ENCODE measurements around the gene GRHPR.

GRHPR gene

DNA sequence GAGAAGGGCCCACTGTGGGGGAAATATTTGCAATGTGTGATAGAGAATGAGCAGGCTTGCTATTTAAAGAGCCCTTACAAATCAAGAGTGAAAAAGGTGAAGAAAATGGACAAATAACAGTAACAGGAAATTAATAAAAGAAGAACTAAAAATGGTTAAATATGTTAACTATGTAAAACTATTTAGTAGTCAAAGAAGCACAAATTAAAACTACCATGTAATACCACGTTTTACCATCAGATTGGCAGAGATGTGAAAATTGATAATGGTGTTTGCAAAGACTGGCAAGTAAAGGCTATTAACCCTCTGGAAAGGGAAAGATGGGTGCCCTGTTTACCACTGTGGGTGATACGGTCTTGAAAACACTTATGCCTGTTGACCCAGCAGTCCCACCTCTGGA, 23.2 kb upstream of the GRHPR start:
- no peak for DNase-seq

DNA sequence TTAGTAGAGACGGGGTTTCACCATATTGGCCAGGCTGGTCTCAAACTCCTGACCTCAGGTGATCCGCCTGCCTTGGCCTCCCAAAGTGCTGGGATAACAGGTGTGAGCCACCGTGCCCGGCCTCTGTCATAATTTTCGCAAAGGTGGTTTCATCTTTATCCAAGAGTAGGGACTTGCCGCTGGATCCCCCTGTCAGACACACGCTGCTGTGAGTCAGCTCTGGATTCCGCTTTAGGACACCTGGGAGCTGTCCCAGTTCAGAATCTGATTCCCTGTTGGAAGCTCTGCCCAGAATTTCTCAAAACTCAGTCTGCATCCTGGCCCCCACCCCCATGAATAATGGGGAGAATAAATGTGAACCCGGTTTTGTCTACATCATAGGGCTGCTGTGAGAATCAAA, 17.9 kb upstream of the GRHPR start:
- DNase-seq: no peak

DNA sequence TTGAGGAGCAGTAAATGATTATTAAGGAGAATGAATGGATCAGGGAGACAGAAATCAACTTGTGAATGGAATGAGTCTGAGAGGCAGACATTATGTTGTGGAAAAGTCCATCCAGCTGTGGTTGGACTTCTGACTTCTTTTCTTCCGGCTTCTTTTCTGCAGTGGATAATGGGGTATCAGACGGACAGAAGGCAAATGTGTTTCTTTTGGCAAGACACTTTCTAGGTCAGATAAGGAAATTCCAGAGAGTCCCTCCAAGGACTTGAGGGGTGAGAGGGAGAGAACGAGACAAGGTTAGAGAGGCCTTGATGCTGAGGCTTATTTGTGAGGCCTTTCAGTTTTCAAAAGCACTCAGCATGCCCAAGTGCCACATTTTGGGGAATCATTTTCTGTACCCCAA, 17.1 kb upstream of the GRHPR start:
- DNase-seq: no peak

DNA sequence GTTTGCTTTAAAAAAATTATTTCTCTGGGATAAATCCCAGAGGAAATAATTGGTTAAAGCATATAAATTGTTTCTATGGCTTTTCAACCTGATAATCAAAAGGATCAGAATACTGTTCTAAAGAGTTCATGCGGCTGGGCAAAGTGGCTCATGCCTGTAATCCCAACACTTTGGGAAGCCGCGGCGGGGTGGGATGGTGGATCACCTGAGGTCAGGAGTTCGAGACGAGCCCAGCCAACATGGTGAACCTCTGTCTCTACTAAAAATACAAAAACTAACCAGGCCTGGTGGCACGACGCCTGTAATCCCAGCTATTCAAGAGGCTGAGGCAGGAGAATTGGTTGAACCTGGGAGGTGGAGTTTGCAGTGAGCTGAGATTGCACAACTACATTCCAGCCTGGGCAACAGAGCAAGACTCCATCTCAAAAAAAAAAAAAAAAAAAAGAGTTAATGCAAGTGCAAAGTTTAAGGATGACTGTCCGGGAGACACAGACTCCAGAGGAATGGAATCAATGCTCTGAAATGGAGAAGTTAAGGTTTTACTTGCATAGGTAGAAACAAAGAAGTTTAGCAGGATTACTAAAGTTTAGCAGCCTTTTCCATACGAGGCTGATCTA, 16.6 kb upstream of the GRHPR start:
- no peak for DNase-seq

DNA sequence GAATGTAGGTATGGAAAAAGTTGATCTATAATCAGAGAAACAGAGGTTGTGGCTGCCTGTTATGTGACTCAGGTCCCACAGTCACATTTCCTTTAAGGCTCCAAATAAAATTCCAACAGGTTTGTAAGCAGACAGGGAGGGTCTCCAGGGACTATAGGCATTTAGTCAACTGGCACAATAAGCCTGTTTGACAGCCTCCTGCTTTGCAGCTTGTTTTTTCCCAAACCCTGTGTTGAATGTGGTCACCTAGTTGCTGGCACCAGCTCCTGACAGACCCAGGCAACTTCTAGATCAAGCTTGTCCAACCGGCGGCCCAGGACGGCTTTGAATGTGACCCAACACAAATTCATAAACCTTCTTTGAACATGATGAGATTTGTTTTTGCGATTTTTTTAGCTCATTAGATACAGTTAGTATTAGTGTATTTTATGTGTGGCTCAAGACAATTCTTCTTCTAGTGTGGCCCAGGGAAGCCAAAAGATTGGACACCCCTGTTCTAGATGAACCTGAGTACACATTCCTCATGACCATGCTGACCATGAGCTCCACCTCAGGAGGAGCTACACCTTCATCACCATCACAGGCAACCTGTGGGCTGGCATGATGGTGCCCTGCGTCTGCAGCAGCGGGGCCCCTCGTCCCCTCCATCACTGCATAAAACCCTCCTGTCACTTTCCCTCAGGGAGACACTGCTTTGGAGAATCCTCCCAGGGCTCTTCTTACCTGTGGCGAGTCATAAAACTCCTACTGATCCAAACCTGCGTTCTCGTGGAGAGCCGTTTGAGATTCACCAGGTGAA, 15.7 kb upstream of the GRHPR start:
- DNase-seq: no peak

DNA sequence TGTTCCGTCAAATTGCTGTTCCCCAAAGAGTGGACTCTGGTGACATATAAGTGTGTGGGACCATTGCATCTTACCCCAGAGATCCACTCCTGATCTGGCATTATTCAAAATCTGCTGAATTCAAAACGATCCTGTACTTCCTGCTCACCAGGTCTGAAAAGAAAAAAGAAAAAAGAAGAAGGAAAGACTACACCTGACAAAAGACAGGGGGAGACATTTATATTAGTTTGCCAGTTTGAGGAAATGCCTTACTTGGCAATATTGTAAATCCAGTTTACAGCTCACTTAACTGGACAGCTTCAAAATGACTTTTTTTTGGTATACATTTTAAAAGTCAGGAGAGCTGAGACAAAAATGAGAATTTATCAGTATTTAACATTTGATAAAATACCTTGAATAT, 15.0 kb upstream of the GRHPR start:
- DNase-seq: peak; percentile 16

DNA sequence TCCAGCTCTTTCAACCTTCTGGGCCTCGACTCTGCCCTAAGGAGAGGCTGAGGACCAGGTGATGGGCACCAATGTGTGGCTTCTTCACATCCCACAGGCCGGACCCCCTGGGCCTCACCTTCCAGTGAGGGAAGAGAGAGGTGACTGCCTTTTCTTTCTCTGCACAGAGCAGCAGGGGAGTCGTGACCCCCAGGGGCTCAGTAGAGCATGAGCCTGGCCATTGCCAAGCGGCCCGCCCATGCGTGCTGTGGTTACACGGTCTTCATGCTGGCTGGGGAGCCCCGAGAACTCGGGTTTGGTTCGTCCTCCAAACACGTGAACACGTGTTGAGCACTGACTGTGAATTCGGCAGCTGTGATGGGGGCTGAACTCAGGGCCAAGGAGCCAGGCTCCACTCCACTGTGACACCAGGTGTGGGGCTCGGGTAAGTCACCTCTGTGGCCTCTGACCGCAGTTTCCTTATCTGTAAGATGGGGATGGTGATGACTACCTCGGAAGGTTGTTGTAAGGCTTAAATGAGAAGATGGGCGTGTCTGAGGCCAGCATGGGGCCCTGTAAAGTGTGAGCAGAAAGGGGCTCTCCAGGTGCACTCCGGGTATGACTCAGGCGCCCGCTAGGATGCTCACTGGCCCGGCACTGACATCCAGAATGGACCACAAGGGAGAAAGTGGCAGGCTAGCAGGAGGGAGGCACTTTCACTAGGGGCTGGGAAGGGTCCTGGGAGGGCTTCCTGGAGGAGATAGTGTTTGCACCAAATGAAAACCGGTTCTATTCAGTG, 13.4 kb upstream of the GRHPR start:
- no peak for DNase-seq

DNA sequence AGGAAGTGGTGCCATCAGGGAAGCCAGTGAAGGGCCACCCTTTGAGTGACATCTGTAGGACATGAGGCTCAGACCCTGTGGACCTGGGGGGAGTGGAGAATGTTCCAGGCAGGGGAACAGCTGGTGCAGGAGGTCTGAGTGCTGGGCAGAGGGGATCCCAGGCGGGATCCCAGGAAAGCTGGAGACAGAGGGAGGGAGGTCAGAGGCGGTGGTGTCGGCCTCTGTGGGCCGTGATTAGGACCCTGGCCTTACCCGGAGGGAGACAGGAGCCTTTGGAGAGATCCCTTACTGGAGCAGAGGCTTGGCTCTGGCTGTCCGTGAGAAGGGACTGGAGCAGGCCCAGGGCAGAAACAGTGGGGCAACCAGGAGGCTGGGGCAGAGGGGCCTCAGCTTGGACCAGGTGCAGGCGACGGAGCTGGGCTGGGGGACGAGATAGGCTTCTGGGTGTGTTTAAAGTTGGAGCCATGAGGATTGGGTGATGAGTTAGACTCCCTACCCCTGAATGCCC, 12.1 kb upstream of the GRHPR start:
- DNase-seq: no peak

DNA sequence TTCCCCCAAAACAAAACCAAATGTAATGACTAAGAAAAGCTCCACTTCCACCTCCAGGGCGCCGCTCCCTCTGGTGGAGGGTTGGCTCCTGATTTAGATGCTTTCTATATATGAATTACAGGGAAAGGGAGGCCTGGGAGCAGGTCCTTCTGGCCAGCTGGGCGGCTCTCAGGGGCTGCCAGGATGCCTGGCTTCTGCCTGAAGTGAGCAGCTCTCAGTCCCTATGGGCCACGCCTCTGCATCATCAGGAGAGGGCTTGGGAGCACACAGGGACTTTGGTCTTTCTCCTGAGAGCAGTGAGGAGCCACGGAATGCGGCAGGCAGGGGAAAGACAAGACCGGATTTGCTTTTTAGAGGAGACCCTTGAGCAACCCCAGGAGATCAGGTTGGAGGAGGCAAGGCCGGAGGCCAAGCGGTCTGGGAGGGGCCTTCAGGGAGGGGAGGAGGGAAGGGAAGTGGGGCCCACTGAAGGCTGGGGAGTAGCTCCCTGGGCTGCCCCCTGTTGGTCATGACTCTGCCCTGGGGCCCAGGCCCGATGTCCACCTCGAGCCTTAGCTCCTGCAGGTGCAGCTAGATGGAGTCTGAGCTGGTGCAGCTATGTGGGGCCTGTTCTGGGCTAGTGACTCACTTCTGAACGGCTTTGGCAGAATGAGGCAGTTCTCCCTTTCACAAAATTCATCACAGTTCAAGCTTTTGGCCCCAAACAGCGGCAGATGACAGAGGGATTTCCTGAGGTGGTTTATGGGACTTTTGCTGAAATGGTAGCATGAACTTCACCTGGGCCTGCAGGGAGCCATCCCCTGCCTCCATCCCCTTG, 11.3 kb upstream of the GRHPR start:
- DNase-seq: no peak

DNA sequence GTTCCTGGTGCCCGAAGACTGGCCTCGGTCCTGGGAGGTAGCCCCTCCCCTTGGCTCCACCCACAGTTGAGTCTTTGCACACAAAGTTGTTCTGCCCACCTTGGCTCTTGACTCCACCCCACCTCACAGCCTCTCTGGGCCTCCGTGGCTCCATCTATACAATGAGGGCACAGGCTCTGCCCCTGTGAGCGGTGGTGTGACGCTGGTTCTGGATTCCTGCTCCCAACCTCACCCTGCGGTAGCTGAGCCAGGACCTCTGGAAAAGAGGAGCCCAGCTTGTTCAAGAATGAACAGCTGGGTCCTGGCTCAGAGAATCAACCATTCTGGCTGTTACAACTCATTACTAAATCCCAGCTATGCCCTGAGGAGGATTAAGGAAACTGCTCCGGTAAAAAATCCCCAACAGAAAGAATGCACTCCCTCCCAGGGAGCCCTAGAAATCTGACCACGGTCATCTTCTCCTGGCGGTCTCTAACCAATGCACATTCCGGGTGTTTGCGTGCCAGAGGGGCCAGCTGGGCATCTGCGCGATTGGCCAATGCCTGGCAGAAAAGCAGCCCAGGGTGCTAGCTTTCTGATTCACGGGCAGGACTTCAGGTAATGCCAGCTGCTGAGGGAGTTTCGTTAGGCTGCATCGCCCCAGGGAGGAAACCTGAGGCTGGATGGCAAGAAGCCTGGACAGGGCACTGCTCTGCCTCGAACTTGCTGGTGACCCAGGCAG, 9.9 kb upstream of the GRHPR start:
- DNase-seq: no peak

DNA sequence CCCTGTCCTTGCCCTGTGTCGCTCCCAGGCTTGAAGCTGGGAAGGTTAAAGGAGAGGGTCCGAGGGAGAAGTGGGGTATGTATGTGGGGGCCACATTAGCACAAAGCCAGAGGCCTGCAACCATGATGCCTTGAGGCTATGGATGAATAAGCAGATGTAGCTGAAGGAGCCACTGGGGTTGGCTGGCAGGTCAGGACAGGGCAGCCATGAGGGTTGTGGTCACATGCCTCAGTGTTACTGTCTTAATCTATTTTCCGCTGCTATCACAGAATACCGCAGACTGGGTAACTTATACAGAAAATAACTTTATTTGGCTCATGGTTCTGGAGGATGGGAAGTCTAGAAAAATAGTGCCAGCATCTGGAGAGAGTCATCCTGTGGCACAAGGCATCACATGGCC, 9.2 kb upstream of the GRHPR start:
- no peak for DNase-seq

DNA sequence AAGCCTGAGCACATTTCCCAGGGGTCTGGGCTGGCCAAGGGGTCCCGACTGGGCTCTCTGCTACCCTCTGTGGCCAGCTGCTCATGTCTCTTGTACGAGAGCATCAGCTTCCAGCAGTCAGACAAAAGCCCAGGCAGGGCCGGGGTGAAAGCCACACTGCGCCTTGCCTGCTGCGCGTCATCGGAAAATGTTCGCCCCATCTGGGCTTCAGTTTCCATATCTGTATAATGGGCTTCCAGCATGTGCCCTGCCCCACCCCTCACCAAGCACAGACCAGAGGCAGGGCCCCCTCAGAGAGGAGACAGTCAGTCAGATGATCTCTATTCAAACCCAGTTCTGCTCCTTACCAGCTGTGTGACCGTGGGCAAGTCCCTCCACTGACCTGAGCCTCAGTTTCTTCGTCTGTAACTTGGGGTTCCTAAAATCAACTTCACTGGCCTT, 8.0 kb upstream of the GRHPR start:
- DNase-seq: no peak

DNA sequence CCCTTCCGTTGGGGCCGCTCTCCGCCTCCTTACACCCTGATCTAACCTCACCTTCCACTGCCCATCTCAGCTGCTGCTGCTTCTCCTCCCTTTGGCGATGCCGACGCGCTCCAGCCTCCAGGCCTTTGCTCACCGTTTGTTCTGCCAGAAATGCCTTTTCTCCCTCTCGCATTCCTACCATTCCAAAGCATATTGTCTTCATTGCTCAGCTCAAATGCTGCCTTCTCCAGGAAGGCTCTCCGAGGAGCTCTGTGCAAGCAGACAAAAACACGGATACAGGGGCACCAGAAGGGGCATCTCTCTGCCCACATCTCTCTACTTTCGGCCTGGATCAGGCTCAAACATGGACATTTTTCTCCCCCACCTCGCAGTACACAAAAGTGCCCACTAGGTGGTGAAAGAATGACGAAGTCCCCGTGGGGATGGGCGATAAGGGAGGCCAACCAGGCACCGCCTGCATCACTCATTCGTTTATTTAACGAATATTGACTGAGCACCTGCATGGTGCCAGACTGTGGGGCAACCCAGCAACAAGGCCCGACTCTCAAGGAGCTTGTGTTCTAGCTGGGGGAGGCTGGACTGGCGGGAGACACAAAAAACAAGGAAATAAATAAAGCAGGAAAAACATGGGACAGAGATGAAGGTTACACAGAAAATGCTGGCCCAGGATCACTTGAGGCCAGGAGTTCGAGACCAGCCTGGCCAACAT, 7.3 kb upstream of the GRHPR start:
- DNase-seq: no peak

DNA sequence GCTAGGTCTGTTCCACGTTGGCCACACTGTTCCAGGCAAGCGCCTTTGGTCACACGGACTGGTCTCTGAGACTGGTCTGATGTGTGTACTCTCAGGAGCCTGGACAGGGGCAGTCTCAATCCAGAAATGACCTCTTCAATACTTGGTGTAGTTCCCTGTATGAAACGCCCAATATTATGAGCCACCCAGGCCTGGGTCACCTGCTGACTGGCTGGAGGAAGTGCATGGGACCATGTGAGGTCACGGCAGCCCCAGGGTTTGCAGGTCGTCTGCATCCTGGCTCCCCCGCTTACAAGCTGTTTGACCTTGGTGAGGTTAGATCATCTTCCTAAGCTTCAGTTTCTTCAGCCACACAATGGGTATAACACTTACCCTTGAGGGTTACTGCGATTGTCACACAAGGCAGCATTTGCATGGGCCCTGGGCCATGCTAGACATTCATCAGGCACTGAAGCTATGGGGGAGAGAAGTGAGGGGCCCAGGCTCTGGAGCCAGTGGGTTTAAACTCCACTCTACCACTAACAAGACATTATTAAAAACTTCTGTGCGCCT, 5.2 kb upstream of the GRHPR start:
- no peak for DNase-seq

DNA sequence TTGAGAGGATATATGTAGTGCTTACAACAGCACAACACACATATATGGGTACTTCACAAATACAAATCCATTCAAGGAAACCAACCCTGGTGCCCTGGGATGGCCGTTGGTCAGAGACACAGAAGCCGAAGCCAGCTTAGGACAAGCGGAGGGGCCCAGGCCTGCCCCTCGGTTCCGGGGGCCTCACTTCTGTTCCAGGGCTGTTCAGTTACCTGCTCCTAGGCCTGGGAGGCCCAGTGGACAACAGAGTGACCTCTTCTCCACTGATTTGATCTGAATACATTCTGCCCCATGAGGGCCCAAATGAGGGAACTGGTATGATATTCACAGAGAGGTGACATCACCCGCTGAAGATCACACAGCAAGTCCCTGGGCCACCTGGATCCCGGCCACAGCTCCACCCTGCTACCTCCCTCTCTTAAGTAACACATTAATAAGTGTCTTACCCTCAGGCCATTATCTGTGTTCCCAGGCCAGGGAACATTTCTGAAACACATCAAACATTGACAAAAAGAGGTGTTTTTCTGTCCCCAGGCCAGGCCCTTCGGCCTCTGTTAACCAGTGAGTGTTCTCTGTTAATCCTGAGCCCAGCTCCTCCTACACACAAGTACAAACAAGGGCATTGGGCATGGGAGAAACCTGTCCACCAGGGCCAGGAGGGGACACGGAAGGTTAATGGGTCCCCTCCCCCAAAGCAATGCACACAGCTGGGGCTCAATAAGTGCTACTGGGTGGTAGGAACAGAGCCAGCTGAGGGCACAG, 4.5 kb upstream of the GRHPR start:
- DNase-seq: no peak

DNA sequence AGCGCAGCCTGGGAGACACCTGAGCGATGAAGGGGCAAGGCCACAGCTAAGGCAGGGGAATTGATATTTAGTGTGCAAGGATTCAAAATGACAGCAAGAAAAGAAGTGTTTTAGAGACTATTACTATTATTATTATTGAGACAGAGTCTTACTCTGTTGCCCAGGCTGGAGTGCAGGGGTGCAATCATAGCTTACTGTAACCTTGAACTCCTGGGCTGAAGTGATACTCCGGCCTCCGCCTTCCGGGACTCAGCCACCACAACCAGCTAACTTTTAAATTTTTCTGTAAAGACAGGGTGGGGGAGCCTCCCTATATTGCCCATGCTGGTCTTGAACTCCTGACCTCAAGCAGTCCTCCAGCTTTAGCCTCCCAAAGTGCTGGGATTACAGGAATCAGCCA, 3.3 kb upstream of the GRHPR start:
- DNase-seq: no peak

DNA sequence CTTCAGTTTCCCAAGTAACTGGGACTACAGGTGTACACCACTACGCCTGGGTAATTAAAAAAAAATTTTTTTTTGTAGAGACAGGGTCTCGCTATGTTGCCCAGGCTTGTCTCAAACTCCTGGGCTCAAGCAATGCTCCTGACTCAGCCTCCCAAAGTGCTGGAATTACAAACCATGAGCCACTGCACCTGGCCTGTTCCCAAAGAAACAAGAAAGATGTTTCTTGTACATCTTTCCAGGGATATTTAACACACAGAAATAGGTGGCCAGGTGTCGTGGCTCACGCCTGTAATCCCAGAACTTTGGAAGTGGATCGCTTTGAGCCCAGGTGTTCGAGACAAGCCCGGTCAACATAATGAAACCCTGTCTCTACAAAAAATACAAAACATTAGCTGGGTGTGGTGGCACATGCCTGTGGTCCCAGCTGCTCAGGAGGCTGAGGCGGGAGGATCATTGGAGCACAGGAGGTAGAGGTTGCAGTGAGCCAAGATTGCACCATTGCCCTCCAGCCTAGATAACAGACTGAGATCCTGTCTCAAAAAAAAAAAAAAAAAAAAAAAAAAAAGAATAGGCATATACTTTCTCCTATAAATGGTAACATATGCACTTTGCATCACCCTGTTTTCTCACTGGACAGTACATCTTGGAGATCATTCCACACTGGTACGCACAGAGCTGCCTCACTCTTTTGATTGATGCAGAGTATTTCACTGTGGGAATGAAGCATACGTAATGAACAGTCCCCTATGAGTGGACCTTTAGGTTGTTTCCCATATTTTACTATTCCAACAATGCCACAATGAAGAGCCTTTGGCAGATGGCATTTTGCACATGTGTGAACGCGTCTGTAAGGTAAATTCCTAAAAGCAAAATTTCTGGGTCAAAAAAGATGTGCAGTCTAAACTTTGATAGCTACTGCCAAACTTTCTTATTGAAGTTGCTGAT, 2.0 kb upstream of the GRHPR start:
- DNase-seq: no peak

DNA sequence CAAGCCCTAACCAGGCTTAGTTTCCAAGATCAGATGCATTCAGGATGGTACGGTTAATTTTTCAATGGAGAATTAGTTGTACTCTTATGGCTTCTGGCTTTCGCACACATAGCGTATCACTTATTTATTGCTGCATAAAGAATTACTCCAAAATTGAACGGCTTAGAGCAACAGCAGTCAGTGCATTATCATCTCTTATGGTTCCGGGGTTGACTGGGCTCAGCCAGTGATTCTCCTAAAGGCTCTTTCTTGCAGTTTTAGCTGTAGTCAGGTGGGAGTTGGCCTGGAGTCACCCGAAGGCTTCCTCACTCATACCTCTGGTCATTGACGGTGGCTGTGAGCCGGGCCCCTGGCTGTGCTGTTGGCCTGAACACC, 595 bp upstream of the GRHPR start:
- DNase-seq: no peak

DNA sequence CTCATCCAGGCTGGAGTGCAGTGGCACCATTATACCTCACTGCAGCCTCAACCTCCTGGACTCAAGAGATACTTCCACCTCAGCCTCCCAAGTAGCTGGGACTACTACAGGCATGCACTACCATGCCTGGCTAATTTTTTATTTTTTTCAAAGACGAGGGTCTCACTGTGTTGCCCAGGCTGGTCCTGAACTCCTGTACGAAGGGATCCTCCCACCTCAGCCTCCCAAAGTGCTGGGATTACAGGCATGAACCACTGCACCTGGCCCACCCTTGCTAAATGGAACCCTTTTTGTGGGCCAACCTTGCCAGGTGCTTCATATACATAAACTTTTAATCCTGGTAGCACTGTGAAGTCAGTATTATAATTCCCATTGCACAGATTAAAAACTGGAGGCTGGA, 1.0 kb downstream of the GRHPR start:
- DNase-seq: no peak
